Caco-2 (cell line): ENCODE results near the gene AFF1. TPM values are rescaled to one million over a fixed set of nuclear protein-coding genes. Genes with fewer than 3 reads are reported as not detected.

Source experiments
- BruUV-seq: library from RNA; stranded (reverse); fragments of 400-500 nt; replicated peaks from 2 replicates; lab custom pipeline; 2021; lab: Mats Ljungman, UMichigan
- CTCF ChIA-PET: fragments of 300-600 bp; sonication (Branson Sonifier 250); formaldehyde crosslinking; loops from one replicate; lab custom pipeline; 2022; ENCODE audit warnings: antibody characterized with exemption; lab: Charles Lee
- POLR2A ChIA-PET: fragments of 300-600 bp; sonication (Branson Sonifier 250); formaldehyde crosslinking; loops from one replicate; lab custom pipeline; 2022; ENCODE audit warnings: antibody characterized with exemption; lab: Charles Lee
- DNase-seq, 2 experiments: peaks; one replicate each; pipeline versions ENCODE4 v3.0.0 to v3.0.0-alpha.2; 2020 to 2022
- H3K27me3 ChIP-seq: replicated peaks from 2 replicates; pipeline ENCODE4 v1.6.0; 2011; ENCODE audit warnings: low read length; ENCODE audit not compliant: control insufficient read depth, insufficient read depth
- H3K36me3 ChIP-seq: 2 replicates; pipeline ENCODE4 v1.5.1; 2011; ENCODE audit warnings: low read length; ENCODE audit not compliant: control insufficient read depth, insufficient read depth
- H3K4me1 ChIP-seq: fragments of 250-450 bp; sonication (Bioruptor Pico); 2 replicates; pipeline ENCODE4 v1.5.1; 2020; ENCODE audit warnings: mild to moderate bottlenecking
- H3K4me3 ChIP-seq: 2 replicates; pipeline ENCODE4 v1.5.1; 2011; ENCODE audit warnings: low read depth, mild to moderate bottlenecking, control low read depth, low read length
- H3K9me3 ChIP-seq: fragments of 250-450 bp; sonication (Bioruptor Pico); 2 replicates; pipeline ENCODE4 v1.5.1; 2020; ENCODE audit warnings: mild to moderate bottlenecking, moderate library complexity
- H3K27ac Mint-ChIP-seq: one replicate; pipeline ENCODE4 v1.8.0; 2022; ENCODE audit warnings: mixed read lengths; ENCODE audit not compliant: unreplicated experiment
- H3K27me3 Mint-ChIP-seq: one replicate; pipeline ENCODE4 v1.8.0; 2022; ENCODE audit warnings: mixed read lengths; ENCODE audit not compliant: insufficient read depth, unreplicated experiment
- H3K36me3 Mint-ChIP-seq: one replicate; pipeline ENCODE4 v1.8.0; 2022; ENCODE audit warnings: mild to moderate bottlenecking, mixed read lengths; ENCODE audit not compliant: insufficient read depth, unreplicated experiment
- H3K4me1 Mint-ChIP-seq: one replicate; pipeline ENCODE4 v1.8.0; 2022; ENCODE audit warnings: low read depth, mixed read lengths; ENCODE audit not compliant: unreplicated experiment
- H3K4me3 Mint-ChIP-seq: one replicate; pipeline ENCODE4 v1.8.0; 2022; ENCODE audit warnings: mild to moderate bottlenecking, moderate library complexity, mixed read lengths; ENCODE audit not compliant: unreplicated experiment
- H3K9me3 Mint-ChIP-seq: one replicate; pipeline ENCODE4 v1.8.0; 2022; ENCODE audit warnings: mixed read lengths; ENCODE audit not compliant: unreplicated experiment
- intact Hi-C: fragments of 100-400 bp; cut with micrococcal nuclease; formaldehyde crosslinking; loops from one replicate; pipeline ENCODE4 v1.10.0; 2022; ENCODE audit not compliant: unreplicated experiment
- total RNA-seq: library from RNA; stranded (reverse); gene quantifications from 2 replicates; pipeline ENCODE4 v1.2.3, GENCODE V29; 2022
- TF ChIP-seq, protein P1 (sequence below), 2 experiments: fragments of 200-600 bp in 1 of 2; IDR thresholded peaks; 1 replicate in 1 of 2; 2 replicates in 1 of 2; pipeline versions ENCODE4 v1.5.1 to v1.8.0; 2011 to 2022; ENCODE audit warnings: antibody characterized with exemption in 1 of 2, control low read depth in 1 of 2, inconsistent platforms in 1 of 2, low read depth in 1 of 2, low read length in 1 of 2, mild to moderate bottlenecking in 1 of 2, moderate library complexity in 1 of 2; ENCODE audit not compliant: insufficient read depth in 1 of 2, severe bottlenecking in 1 of 2, unreplicated experiment in 1 of 2

The AFF1 gene
- total RNA-seq, 1 experiment from 2014 or later: 48.3 TPM

DNA sequence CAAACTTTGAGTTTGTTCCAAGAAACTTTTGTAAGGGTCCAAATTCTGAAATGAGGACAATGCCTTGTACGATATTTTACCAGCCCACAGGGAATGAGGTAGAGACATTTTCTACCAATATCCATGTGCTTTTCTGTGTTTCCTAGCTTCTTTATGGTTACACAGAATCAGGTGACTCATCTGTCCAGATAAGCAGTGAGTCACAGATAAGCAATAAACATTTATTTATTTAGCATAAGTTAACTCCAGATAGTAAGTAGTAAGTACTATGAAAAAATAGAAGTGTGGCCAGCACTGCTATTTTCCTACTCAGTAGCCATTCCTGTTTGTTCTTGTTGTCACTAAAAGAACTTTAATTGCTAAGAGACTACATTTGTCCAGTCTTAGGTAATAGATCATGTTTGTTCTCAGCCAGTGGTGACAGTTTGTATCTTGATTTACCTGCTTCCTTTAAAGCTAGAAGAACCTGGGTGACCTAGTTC lies 7.4 kb downstream of the AFF1 start:
- H3K9me3 ChIP-seq: no peaks in the 10 kb centered on the region
- H3K27ac Mint-ChIP-seq: no peak overlapping the region
- POLR2A ChIA-PET: no interaction called here
- H3K36me3 Mint-ChIP-seq: no peaks in the 10 kb centered on the region
- DNase-seq: peak in 1 of 2 experiments; percentile 10
- no peak overlapping the region for H3K4me3 Mint-ChIP-seq
- CTCF ChIA-PET: interaction anchor here (0.5 to 2.5 kb wide), 2 partner anchors 20 to 175 kb away, joined by 3 to 8 read pairs; no protein-coding TSS in a partner anchor
- peaks cover 28% of the 10 kb centered on the region for H3K4me1 ChIP-seq
- no peaks in the 10 kb centered on the region for H3K27me3 Mint-ChIP-seq
- TF ChIP-seq, protein P1, sequence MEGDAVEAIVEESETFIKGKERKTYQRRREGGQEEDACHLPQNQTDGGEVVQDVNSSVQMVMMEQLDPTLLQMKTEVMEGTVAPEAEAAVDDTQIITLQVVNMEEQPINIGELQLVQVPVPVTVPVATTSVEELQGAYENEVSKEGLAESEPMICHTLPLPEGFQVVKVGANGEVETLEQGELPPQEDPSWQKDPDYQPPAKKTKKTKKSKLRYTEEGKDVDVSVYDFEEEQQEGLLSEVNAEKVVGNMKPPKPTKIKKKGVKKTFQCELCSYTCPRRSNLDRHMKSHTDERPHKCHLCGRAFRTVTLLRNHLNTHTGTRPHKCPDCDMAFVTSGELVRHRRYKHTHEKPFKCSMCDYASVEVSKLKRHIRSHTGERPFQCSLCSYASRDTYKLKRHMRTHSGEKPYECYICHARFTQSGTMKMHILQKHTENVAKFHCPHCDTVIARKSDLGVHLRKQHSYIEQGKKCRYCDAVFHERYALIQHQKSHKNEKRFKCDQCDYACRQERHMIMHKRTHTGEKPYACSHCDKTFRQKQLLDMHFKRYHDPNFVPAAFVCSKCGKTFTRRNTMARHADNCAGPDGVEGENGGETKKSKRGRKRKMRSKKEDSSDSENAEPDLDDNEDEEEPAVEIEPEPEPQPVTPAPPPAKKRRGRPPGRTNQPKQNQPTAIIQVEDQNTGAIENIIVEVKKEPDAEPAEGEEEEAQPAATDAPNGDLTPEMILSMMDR (IDR thresholded peaks at IDR 0.05; ENCODE audit: insufficient read depth in 1 of 2, low read depth in 1 of 2, low read length in 1 of 2, severe bottlenecking in 1 of 2, unreplicated experiment in 1 of 2): no peak
- no peaks in the 10 kb centered on the region for H3K9me3 Mint-ChIP-seq
- no peak overlapping the region for H3K4me3 ChIP-seq
- H3K27me3 ChIP-seq: no peaks in the 10 kb centered on the region
- BruUV-seq: no TSS peak
- intact Hi-C loops: no loop called here
- H3K4me1 Mint-ChIP-seq: no peaks in the 10 kb centered on the region
- no peaks in the 10 kb centered on the region for H3K36me3 ChIP-seq

DNA sequence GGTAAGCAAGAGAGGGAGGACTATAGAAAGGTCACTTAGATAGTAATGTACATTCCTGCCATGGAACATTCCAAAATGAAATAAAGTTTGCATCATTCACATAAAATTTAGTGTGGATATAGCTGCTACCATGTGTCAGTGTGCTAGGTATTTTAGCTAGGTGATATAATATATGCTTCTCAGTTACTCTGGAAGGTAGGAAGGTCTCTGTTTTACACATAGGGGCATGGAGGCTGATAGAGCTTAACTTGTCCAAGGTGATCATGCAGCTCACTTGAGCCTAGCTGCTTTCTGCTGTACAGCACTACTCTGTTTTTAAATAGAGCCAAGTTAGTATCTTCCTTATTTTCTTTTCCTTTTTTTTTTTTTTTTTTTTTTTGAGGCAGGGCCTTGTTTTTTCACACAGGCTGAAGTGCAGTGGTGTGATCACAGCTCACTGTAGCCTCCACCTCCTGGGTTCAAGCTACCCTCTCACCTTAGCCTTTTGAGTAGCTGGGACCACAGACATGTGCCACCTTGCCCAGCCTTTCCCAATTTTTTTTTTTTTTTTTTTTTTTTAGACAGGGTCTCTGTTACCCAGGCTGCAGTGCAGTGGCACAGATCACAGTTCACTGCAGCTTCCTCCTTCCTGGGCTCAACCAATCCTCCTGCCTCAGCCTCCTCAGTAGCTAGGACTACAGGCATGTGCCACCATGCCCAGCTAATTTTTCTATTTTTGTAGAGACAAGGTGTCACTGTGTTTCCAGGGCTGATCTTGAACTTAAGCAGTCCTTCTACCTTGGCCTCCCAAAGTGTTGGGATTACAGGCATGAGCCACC lies 10.4 kb downstream of the AFF1 start:
- H3K27ac Mint-ChIP-seq: no peak overlapping the region

DNA sequence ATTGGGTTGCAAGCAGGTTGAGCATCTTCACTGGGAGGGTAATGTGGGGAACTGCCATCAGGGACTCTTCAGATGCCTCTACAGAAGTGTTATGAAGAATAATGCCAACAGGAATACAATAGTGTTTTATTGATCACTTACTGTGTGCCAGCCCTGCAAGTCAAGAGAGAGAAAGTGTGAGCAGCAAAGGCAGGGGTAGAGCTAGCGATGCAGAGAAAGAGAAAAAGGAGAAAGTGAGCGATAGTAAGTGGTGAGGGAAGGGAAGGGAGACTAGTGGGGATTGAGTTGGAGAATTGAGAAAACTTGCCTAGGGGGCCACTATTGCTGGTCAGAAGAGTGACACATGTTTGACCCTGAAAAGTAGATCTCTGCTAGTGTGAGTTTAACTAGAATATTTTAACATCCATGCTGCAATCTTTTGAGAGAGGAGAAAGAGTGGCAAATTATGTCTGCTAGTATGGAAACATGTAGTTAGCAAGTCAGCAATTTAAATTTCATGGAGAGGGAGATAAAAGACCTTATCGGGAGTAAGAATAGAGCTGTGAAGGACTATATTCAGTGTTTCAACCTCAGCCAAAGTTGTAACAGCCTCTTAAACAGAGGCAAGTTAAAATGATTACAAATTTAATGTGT lies 12.2 kb downstream of the AFF1 start:
- no TSS peak for BruUV-seq
- no peak overlapping the region for H3K27ac Mint-ChIP-seq
- TF ChIP-seq, protein P1 (IDR thresholded peaks at IDR 0.05; ENCODE audit: insufficient read depth in 1 of 2, low read depth in 1 of 2, low read length in 1 of 2, severe bottlenecking in 1 of 2, unreplicated experiment in 1 of 2): no peak

More for the DNA sequence above, 10.4 kb downstream of the AFF1 start:
- ChIA-PET POLR2A (no interaction called here), CTCF (interaction anchor here (0.6 to 0.7 kb wide), 2 partner anchors 48 to 282 kb away, joined by 3 to 5 read pairs; no protein-coding TSS in a partner anchor)
- H3K36me3 Mint-ChIP-seq: peaks cover 7% of the 10 kb centered on the region
- Histone ChIP-seq H3K4me1 (peaks cover 13% of the 10 kb centered on the region), H3K4me3 (no peak overlapping the region), H3K27me3 (no peaks in the 10 kb centered on the region), H3K36me3 (no peaks in the 10 kb centered on the region; the same call in 1 of the 2 replicates), H3K9me3 (no peaks in the 10 kb centered on the region)
- TF ChIP-seq, protein P1 (IDR thresholded peaks at IDR 0.05; ENCODE audit: insufficient read depth in 1 of 2, low read depth in 1 of 2, low read length in 1 of 2, severe bottlenecking in 1 of 2, unreplicated experiment in 1 of 2): no peak
- DNase-seq: no peak
- BruUV-seq: no TSS peak
- no peaks in the 10 kb centered on the region for H3K9me3 Mint-ChIP-seq
- H3K4me3 Mint-ChIP-seq: no peak overlapping the region
- H3K27me3 Mint-ChIP-seq: no peaks in the 10 kb centered on the region
- H3K4me1 Mint-ChIP-seq: peaks cover 8% of the 10 kb centered on the region
- intact Hi-C loops: no loop called here

More for the DNA sequence above, 12.2 kb downstream of the AFF1 start:
- no peaks in the 10 kb centered on the region; the same call in 1 of the 2 replicates for H3K36me3 ChIP-seq
- ChIA-PET CTCF (no interaction called here), POLR2A (no interaction called here)
- H3K4me3 ChIP-seq: no peak overlapping the region
- no peak for DNase-seq
- H3K36me3 Mint-ChIP-seq: peaks cover 7% of the 10 kb centered on the region
- no peak overlapping the region for H3K4me3 Mint-ChIP-seq
- H3K27me3 Mint-ChIP-seq: no peaks in the 10 kb centered on the region
- intact Hi-C loops: loop anchor here (2.0 kb wide), 1 partner anchor 14 kb away; no protein-coding TSS in a partner anchor
- H3K9me3 ChIP-seq: no peaks in the 10 kb centered on the region
- H3K9me3 Mint-ChIP-seq: no peaks in the 10 kb centered on the region
- no peaks in the 10 kb centered on the region for H3K27me3 ChIP-seq
- peaks cover 8% of the 10 kb centered on the region for H3K4me1 Mint-ChIP-seq
- H3K4me1 ChIP-seq: peaks cover 10% of the 10 kb centered on the region
